NT2/D1 (cell line): ENCODE measurements around the gene PCDHA7.
A peak's percentile ranks its signal among the peaks of the same experiment; 100 is the strongest.
"Not testable (repeated sequence)": the region's sequence is repeated elsewhere in the genome, so short reads cannot be mapped to it uniquely, and the experiment has no call there.

Experiments used
- DNase-seq: peaks from one replicate; pipeline ENCODE4 v3.0.0-alpha.2; 2011; ENCODE audit warnings: low read depth, low spot score
- H3K27me3 ChIP-seq: 2 replicates; pipeline ENCODE4 v1.6.0; 2011; ENCODE audit warnings: mild to moderate bottlenecking; ENCODE audit not compliant: insufficient read length, insufficient read depth
- H3K36me3 ChIP-seq: 2 replicates; pipeline ENCODE4 v1.6.1; 2011; ENCODE audit warnings: mild to moderate bottlenecking, low read length, mixed read lengths; ENCODE audit not compliant: insufficient read depth, insufficient read length
- H3K4me1 ChIP-seq: 2 replicates; pipeline ENCODE4 v1.5.1; 2011; ENCODE audit not compliant: insufficient read depth, insufficient read length
- H3K4me3 ChIP-seq: 2 replicates; pipeline ENCODE4 v1.5.1; 2011; ENCODE audit warnings: low read depth; ENCODE audit not compliant: insufficient read length
- H3K9ac ChIP-seq: 2 replicates; pipeline ENCODE4 v1.6.0; 2011; ENCODE audit warnings: low read depth; ENCODE audit not compliant: insufficient read length
- H3K9me3 ChIP-seq: 2 replicates; pipeline ENCODE4 v1.5.1; 2011; ENCODE audit warnings: mild to moderate bottlenecking, low read length; ENCODE audit not compliant: insufficient read depth
- SUZ12 ChIP-seq: IDR thresholded peaks from 2 replicates; pipeline ENCODE4 v1.6.1; 2011; ENCODE audit not compliant: insufficient read length, insufficient read depth; ENCODE audit errors: extremely low read depth
- YY1 ChIP-seq: IDR thresholded peaks from 2 replicates; pipeline ENCODE4 v1.6.1; 2011; ENCODE audit not compliant: insufficient read length, insufficient read depth
- ZNF274 ChIP-seq: IDR thresholded peaks from 2 replicates; pipeline ENCODE4 v1.6.1; 2011; ENCODE audit warnings: mild to moderate bottlenecking, low read depth, low read length

Gene PCDHA7

GRCh38 chr5:140833993-140834392, at the start of gene PCDHA7:
Gene PCDHA7, plus strand, starts transcription at chr5:140834269. Its CDS starts 115 bp downstream, at chr5:140834384.
- DNase-seq, result no peak
- TF ChIP-seq ZNF274, result no peak
- TF ChIP-seq SUZ12, result no peak
- no peak for TF ChIP-seq YY1
- Histone ChIP-seq H3K4me1 (no peaks in the 10 kb centered on the region), H3K9me3 (peaks cover 3% of the 10 kb centered on the region; the same call in 1 of the 2 replicates), H3K9ac (peak within 1 kb of the TSS; percentile 51), H3K4me3 (peak within 1 kb of the TSS; percentile 43), H3K27me3 (no peaks in the 10 kb centered on the region), H3K36me3 (no peaks in the 10 kb centered on the region)

GRCh38 chr5:140785905-140786686, 48.0 kb upstream of the PCDHA7 start, which contains the start of gene PCDHA1:
Gene PCDHA1, plus strand, starts transcription at chr5:140786140.
- Histone ChIP-seq H3K9me3 (peaks cover 30% of the 10 kb centered on the region), H3K36me3 (no peaks in the 10 kb centered on the region), H3K4me3 (no peak within 1 kb of the TSS), H3K4me1 (no peaks in the 10 kb centered on the region), H3K27me3 (no peaks in the 10 kb centered on the region), H3K9ac (no peak within 1 kb of the TSS)
- no peak for DNase-seq
- no peak for TF ChIP-seq SUZ12
- no peak for TF ChIP-seq YY1
- TF ChIP-seq ZNF274, result no peak

- H3K9me3 ChIP-seq, result peaks cover 21% of the 10 kb centered on the region
- not testable (repeated sequence) for DNase-seq, H3K27me3 ChIP-seq, H3K36me3 ChIP-seq, H3K9ac ChIP-seq, H3K4me1 ChIP-seq, H3K4me3 ChIP-seq
These were observed 46.6 kb upstream of the PCDHA7 start for GRCh38 chr5:140787422-140787821.

- not testable (repeated sequence) for DNase-seq, H3K4me1 ChIP-seq, H3K9ac ChIP-seq, H3K4me3 ChIP-seq, H3K27me3 ChIP-seq, H3K36me3 ChIP-seq
- peaks cover 16% of the 10 kb centered on the region for H3K9me3 ChIP-seq
These were observed 46.1 kb upstream of the PCDHA7 start for GRCh38 chr5:140787849-140788504.

- Histone ChIP-seq H3K4me3 (no peak overlapping the region), H3K9me3 (peaks cover 4% of the 10 kb centered on the region; the same call in 1 of the 2 replicates), H3K4me1 (no peaks in the 10 kb centered on the region), H3K9ac (no peak overlapping the region), H3K36me3 (no peaks in the 10 kb centered on the region), H3K27me3 (no peaks in the 10 kb centered on the region)
- DNase-seq, result no peak
- TF ChIP-seq YY1 (no peak), ZNF274 (no peak), SUZ12 (no peak)
These were observed 43.0 kb upstream of the PCDHA7 start for GRCh38 chr5:140791089-140791488.

- no peak for TF ChIP-seq ZNF274
- no peak for TF ChIP-seq YY1
- TF ChIP-seq SUZ12, result no peak
- no peaks in the 10 kb centered on the region for H3K27me3 ChIP-seq
- H3K4me3 ChIP-seq, result no peak within 1 kb of the TSS
- H3K36me3 ChIP-seq, result no peaks in the 10 kb centered on the region
- peaks cover 12% of the 10 kb centered on the region; the same call in 1 of the 2 replicates for H3K9me3 ChIP-seq
- no peaks in the 10 kb centered on the region for H3K4me1 ChIP-seq
- no peak within 1 kb of the TSS for H3K9ac ChIP-seq
- no peak for DNase-seq
These were observed 39.3 kb upstream of the PCDHA7 start, which contains the start of gene PCDHA2 for GRCh38 chr5:140794595-140795258. Gene PCDHA2, plus strand, starts transcription at chr5:140794852.

- no peaks in the 10 kb centered on the region for H3K36me3 ChIP-seq
- no peaks in the 10 kb centered on the region for H3K27me3 ChIP-seq
- DNase-seq, result no peak
- TF ChIP-seq SUZ12, result no peak
- no peak for TF ChIP-seq YY1
- no peak for TF ChIP-seq ZNF274
- H3K4me3 ChIP-seq, result no peak overlapping the region
- H3K9me3 ChIP-seq, result peaks cover 12% of the 10 kb centered on the region; the same call in 1 of the 2 replicates
- no peaks in the 10 kb centered on the region for H3K4me1 ChIP-seq
- H3K9ac ChIP-seq, result no peak overlapping the region
These were observed 38.8 kb upstream of the PCDHA7 start for GRCh38 chr5:140795259-140795641.

- not testable (repeated sequence) for H3K9ac ChIP-seq, H3K27me3 ChIP-seq, DNase-seq, H3K36me3 ChIP-seq, H3K4me1 ChIP-seq, H3K4me3 ChIP-seq
- H3K9me3 ChIP-seq, result peaks cover 12% of the 10 kb centered on the region; the same call in 1 of the 2 replicates
These were observed 37.9 kb upstream of the PCDHA7 start for GRCh38 chr5:140796072-140796717.
